ENCODE results near the gene GRIN3B.
"Not testable (repeated sequence)": the region's sequence is repeated elsewhere in the genome, so short reads cannot be mapped to it uniquely, and the experiment has no call there.

DNA sequence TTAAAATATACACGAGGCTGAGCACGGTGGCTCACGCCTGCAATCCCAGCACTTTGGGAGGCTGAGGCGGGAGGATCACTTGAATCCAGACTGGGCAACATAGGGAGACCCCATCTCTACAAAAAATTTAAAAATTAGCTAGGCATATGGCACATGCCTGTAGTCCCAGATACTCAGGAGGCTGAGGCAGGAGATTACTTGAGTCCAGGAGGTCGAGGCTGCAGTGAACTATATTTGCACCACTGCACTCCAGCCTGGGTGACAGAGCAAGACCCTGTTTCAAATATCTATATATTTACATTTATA lies 23.6 kb downstream of the GRIN3B start:
- TF ChIP-seq POLR2AphosphoS5 (IDR thresholded peaks at IDR 0.05; ENCODE audit: borderline replicate concordance, low read depth, low read length); EZH2 (IDR thresholded peaks at IDR 0.05); FOXP2 (optimal IDR thresholded peaks at IDR 0.05; ENCODE audit: control extremely low read depth, extremely low read length, insufficient read depth): not testable (repeated sequence)

All from SK-N-MC (cell line).